GM18909 (cell line): Measurements from ENCODE around the gene INPP5J.
"Not testable (repeated sequence)": the region's sequence is repeated elsewhere in the genome, so short reads cannot be mapped to it uniquely, and the experiment has no call there.

Source experiments
- ATAC-seq: cut with Tn5 transposase; IDR thresholded peaks from one replicate; pipeline ENCODE4 v1.9.1; 2021; ENCODE audit warnings: mild to moderate bottlenecking; ENCODE audit not compliant: unreplicated experiment, poor library complexity

INPP5J gene

GRCh38 chr22:31099841-31100761 is 22.7 kb upstream of the INPP5J start:
- no peak for ATAC-seq

GRCh38 chr22:31100762-31101525 is 21.8 kb upstream of the INPP5J start:
- ATAC-seq, result no peak

- ATAC-seq, result no peak
Observed at GRCh38 chr22:31102441-31103081, 20.2 kb upstream of the INPP5J start.

GRCh38 chr22:31103111-31103510 is 19.7 kb upstream of the INPP5J start:
- no peak for ATAC-seq

- ATAC-seq, result no peak
Observed at GRCh38 chr22:31103899-31104694, 18.7 kb upstream of the INPP5J start.

GRCh38 chr22:31104869-31105268 is 17.9 kb upstream of the INPP5J start:
- ATAC-seq, result no peak

- no peak for ATAC-seq
Observed at GRCh38 chr22:31105282-31105929, 17.4 kb upstream of the INPP5J start.

- ATAC-seq, result no peak
Observed at GRCh38 chr22:31106001-31106571, 16.7 kb upstream of the INPP5J start.

- ATAC-seq, result no peak
Observed at GRCh38 chr22:31106731-31107177, 16.0 kb upstream of the INPP5J start.

- ATAC-seq, result peak; percentile 80
Observed at GRCh38 chr22:31107178-31107893, 15.4 kb upstream of the INPP5J start, which contains the start of gene SELENOM. SELENOM (minus strand) TSS chr22:31107568; CDS start chr22:31107505, 63 bp downstream.

GRCh38 chr22:31107894-31108218 is 14.9 kb upstream of the INPP5J start:
- peak; percentile 43 for ATAC-seq

- ATAC-seq, result not testable (repeated sequence)
Observed at GRCh38 chr22:31112547-31113091, 10.1 kb upstream of the INPP5J start.

- ATAC-seq, result no peak
Observed at GRCh38 chr22:31118046-31118820, 4.5 kb upstream of the INPP5J start.

- no peak for ATAC-seq
Observed at GRCh38 chr22:31119026-31119717, 3.6 kb upstream of the INPP5J start.

GRCh38 chr22:31120230-31120629 is 2.5 kb upstream of the INPP5J start:
- ATAC-seq, result no peak

GRCh38 chr22:31120642-31121041 is 2.1 kb upstream of the INPP5J start:
- ATAC-seq, result no peak

GRCh38 chr22:31121403-31121802 is 1.4 kb upstream of the INPP5J start:
- no peak for ATAC-seq
